Measurements from ENCODE around the gene ZNF117.
"Not testable (repeated sequence)": the region's sequence is repeated elsewhere in the genome, so short reads cannot be mapped to it uniquely, and the experiment has no call there.

The ZNF117 gene

DNA sequence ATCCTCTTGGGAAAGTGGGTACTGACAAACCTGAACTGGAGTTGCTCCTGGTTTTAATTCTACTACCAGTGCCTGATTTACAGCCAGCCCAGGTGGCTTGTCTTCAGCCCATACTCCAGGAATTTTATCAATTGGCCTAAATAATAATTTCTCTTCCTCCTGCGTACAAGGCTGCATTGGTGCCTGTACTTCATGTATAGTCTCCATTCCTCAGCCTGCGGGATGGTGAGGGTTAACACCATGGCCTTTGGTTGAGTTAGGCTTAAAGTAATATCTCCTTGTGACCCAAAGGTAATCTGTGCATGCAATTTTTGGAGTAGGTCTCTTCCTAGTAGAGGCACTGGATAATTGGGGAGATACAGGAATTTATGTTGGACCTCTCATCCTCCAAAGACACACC lies 5.5 kb upstream of the ZNF117 start:
- no peak for DNase-seq (ENCODE audit: low spot score)

DNA sequence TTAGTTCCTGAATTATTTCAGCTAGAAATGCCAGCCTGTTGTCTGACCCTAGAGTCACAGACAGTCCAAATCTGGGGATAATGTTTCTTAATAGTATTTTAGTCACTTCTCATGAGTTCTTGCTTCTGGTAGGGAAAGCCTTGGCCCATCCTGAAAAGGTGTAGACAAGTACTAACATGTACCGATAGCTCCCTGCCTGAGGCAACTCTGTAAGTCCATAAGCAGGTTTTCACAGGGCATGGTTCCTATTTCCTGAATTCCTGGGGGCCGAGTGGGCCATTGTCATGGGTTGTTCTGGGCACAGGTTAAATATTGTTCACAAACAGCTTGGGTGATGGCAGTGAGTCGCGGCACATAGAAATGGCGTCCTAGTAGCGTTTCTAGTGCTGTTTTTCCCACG lies 3.1 kb upstream of the ZNF117 start:
- no peak for DNase-seq (ENCODE audit: low spot score)

DNA sequence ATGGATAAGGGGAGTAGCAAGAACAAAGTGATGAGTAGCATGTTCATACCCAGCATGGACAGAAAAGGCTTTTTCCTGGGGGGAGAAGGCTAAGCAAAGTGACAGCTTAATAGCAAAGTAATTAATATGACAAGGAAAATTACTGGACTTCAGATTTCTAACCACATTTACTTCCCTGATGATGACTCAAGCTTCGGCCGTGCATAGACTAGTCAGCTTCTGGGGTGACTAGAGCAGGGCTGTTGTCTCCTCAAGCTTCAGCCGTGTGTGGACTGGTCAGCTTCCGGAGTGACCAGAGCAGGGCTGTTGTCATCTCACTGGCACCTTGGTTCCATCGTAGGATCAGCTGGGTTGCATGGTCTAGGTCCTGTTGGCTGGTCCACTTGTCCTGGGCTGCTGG lies 2.1 kb upstream of the ZNF117 start:
- DNase-seq (ENCODE audit: low spot score), result no peak

DNA sequence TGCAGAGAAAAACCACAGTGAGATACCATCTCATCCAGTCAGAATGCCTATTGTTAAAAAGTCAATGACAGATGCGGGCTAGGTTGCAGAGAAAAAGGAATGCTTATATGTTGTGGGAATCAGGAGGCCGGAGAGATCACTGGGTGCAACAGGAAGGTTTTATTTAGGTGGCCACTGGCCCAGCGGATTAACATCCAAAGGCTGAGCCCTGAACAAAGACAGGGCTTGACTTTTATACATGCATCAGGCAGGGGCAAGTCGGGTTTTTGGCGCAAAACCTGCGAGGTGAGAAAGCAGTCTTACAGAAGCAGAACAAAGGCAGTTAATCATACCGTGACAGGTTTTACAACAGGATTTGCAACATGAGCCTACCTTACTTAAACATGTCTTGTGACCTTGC lies 620 bp downstream of the ZNF117 start:
- DNase-seq (ENCODE audit: low spot score), result no peak

DNA sequence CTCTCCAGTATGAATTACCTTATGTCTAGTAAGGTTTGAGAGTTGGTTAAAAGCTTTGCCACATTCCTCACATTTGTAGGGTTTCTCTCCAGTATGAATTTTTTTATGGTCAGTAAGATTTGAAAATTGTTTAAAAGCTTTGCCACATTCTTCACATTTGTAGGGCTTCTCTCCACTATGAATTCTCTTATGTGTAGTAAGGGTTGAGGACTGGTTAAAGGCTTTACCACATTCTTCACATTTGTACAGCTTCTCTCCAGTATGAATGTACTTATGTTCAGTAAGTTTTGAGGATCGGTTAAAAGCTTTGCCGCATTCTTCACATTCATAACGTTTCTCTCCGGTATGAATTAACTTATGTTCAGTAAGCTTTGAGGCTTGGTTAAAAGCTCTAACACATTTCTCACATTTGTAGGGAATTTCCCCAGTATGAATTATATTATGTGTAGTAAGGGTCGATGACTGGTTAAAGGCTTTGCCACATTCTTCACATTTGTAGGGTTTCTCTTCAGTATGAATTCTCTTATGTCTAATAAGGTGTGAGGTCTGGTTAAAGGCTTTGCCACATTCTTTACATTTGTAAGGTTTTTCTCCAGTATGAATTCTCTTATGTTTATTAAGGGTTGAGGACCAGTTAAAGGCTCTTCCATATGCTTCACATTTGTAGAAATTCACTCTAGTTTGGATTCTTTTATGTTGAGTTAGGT lies 12.2 kb downstream of the ZNF117 start:
- no peak for DNase-seq (ENCODE audit: low spot score)

DNA sequence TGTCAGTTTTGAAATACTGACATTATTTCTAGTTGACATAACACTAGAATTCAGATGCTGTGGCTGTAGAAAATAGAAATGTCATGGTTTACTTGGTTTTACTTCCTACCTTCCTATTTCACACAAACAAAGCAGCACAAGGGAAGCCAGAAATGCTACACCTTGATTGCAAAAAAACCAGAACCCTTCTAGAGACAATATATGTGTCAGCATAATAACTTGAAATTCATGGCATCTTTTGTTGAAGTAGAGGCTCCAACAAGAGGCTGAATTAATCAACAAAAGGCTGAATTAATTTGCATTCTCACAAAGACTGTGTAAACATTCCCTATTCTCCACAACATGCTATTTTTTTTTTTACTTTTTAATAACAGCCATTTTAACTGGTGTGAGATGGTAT lies 25.2 kb downstream of the ZNF117 start:
- DNase-seq (ENCODE audit: low spot score), result no peak

DNA sequence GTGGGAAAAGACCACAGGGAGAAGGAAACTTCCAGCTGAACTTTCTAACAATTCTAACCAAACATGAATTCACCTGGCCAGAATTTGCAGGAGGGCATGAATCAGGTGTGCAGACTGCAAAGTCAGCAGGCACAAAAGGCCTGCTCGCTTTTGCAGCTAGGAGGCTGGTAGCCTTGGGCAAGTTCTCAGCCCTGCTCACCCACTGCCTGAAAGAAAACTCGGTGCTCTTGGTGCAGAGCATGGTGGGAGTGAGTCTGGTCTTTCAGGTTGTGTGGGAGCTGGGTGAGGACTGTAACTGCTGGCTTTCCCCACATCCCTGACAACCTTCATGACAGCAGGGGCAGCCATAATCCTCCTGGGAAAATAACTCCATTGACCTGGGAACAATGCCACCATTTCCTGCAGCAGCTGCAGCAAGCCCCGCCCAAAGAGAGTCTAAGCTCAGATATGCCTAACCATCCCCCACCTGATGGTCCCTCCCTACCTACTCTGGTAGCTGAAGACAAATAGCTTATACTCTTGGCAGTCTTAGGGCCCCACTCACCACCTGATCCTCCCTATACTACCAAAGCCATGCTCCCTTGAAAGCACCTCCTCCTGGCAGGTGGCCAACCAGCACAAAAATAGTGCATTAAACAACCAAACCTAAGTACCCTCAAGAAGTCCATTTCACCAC lies 31.6 kb downstream of the ZNF117 start:
- DNase-seq (ENCODE audit: low spot score), result no peak

DNA sequence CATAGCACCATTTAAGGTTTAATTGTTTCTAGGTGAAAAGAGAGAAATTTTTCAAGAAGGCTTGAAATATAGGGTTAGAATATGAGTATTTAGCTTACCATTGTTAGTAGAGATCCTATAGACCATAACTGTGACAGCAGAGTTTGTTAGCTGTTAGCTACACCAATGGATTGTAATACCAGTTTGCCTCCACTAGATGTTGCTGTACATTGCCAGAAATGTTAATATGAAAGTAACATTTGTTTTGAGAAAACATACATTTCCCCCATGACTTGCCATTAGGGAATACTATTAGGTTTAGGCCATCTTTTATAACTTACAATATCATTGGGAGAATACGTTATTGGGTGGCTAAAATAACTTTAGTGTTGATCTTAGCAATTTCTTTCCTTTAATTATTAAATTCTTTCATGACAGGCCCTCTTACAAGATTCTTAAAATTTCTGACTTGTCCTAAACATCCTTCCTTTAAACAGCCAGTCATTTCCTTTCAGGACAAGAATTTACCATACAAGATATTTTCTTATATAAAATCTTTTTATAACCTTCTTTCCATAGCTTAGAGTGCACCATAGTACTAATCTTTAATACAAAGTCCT lies 39.5 kb downstream of the ZNF117 start:
- peak; percentile 64 for DNase-seq (ENCODE audit: low spot score)

DNA sequence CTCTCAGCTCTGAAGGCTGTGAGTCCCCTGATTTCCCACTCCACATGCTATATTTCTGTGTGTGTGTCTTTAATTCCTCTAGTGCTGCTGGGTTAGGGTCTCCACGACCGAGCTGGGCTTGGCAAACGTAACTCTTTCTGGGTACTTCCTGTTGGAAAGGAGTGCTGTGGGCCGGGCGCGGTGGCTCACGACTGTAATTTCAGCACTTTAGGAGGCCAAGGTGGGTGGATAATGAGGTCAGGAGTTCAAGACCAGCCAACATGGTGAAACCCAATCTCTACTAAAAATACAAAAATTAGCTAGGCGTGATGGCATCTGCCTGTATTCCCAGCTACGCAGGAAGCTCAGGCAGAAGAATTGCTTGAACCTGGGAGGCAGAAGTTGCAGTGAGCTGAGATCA lies 40.2 kb downstream of the ZNF117 start:
- not testable (repeated sequence) for DNase-seq (ENCODE audit: low spot score)

DNA sequence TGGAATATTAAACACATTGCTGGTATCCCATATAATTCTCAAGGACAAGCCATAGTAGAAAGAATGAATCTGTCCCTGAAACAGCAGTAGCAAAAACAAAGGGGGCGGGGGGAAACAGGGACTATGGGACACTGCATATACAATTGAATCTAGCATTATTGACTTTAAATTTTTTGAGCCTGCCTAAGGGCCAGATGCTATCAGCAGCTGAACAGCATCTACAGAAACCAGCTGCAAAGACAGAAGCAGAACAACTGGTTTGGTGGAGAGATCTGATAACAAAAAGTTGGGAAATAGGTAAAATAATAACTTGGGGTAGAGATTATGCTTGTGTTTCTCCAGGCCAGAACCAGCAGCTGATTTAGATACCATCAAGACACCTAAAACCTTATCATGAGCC lies 42.1 kb downstream of the ZNF117 start:
- DNase-seq (ENCODE audit: low spot score), result not testable (repeated sequence)

DNA sequence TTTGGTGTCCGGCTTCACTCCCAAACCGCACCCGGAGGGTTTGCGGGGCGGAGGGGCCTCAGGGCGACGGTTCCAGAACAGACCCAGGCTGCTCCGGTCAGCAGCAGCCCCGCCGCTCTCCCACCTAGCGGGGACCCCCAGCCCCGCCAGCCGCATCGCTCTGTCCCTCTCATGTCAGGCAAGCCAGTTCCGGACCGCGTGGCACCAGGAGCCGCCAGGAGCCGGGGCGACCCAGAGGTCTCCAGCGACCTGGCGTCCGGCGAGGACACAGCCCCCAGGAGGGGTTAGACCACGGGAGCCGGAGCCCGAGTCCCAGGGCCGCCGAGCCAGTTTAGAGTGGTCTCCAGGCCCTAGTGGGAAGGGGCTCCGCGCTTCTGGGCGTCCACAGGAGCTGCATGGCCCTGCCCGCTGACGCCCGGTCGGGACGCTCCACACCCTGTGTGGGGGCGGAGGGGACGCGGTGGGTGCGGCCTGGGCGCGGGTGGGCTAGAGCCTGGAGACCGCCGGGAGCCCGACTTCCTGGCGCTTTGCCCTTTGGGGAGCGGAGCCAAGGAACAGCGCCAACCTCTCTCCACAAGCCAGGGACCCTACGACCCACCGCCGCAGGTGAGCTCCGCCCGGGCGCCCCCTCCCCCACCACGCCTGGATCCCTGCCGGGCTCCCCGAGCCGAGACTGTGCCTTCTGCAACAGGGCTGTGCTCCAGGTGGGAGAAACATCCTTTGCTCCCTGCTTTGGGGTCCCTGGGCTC lies 43.4 kb downstream of the ZNF117 start:
- DNase-seq (ENCODE audit: low spot score), result no peak

DNA sequence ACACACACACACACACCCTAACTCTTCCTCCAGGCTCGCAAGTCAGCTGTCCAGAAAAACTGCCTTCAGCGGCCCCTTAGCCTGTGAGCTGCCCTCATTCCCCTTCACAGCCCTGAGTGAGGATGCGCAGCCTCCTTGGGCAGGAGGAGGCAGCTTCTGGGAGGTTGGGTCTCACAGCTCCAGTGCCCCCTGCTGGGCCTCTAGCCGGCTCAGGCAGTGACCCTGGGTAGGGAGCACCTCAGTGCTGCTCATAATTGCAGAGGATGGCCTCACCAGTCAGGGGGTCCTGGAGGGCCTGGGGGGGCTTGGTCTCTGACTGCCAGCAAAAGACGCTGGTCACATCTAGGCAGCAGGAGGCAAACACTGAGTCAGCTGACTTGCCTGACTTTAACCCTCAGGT lies 44.1 kb downstream of the ZNF117 start:
- peak; percentile 18 for DNase-seq (ENCODE audit: low spot score)

DNA sequence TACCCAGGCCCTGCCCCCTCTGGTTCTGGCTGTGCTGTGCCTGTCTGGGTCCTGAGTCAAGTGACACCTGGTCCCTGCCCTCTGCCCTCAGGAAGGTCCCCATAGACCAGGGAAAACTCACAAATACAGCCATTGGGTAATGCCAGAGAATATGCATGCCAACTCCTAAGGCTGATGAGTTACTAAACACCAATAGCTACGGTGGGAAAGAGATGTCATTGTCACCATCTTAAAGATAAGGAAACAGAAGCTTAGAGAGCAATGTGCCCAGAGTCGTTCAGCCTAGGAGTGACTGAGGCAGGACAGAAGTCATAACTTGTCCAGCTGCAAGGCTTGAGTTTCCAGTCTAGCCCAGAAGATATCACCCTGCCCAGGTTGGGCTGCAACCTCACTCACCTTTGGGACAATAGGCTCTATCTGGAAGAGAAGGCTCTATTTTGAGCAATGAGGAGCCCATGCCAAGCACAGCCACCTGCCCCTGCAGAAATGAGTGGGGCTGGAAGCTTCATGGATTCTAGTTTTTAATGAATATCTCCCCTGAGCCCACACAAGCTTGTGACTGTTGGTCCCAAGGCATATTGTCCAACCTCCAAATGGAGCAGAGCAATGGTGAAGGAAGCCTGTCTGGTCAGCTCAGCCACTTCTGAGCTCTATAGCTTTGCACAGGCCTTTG lies 45.2 kb downstream of the ZNF117 start:
- no peak for DNase-seq (ENCODE audit: low spot score)

DNA sequence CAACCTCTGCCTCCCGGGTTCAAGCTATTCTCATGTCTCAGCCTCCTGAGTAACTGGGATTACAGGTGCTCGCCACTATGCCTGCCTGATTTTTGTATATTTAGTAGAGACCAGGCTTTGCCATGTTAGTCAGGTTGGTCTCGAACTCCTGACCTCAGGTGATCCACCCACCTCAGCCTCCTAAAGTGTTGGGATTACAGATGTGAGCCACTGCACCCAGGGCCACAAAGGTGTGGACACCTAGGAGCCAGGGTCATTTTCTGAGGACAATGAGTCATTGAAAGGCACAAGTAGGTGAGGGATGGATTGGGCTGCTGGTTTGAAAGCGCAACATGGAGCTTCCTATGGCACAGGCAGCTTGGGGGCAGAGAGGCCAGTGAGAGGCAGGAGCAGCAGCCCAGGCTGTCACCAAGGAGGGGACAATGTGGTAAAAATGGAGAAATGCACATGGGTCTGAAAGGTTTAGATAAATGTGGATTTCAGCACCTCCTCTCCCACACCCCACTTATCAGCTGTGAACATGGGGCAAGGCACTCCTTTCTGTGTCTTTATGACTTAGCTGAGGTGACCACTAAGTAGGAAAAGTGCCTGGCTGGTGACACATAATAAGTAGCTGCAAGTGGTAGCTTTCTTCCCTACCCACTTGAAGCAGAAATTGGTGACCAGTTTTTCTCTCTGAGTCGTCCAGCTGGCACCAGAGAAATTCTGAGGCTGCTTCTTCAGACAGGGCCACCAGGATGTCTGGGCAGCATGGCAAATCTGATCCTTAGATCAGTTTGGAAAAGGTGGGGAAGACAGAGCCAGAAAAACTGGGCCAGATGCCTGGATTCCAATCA lies 46.0 kb downstream of the ZNF117 start:
- not testable (repeated sequence) for DNase-seq (ENCODE audit: low spot score)

DNA sequence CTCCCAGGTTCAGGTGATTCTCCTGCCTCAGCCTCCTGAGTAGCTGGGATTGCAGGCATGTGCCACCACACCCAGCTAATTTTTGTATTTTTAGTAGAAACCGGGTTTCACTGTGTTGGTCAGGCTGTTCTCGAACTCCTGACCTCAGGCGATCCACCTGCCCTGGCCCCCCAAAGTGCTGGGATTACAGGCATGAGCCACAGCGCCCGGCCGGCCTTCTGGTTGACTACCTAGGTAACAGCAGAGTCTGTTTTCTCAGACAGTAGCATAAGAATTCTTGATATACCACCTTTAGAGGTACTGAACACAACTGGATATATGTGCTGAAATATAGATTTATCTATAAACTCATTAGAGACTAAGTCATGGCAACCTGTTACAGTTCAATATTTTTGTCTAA lies 50.8 kb downstream of the ZNF117 start:
- not testable (repeated sequence) for DNase-seq (ENCODE audit: low spot score)

DNA sequence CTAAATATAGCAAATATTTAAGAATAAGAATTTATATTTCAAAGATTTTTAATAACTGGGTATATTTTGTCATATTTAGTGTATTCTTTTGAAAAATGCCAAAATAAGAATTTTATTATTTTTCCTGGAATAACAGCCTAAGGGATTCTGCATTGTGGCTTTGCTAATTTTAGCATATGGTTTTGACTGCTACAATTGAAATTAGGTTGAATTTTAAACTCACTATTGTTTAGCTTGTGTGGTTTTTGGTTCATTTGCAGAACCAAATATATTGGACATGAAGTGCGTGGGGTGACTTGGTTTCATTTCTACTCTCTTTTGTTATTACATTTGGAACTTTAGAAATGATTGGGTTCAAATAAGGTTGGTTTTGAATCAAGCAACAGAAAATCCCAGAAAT lies 52.3 kb downstream of the ZNF117 start:
- no peak for DNase-seq (ENCODE audit: low spot score)

DNA sequence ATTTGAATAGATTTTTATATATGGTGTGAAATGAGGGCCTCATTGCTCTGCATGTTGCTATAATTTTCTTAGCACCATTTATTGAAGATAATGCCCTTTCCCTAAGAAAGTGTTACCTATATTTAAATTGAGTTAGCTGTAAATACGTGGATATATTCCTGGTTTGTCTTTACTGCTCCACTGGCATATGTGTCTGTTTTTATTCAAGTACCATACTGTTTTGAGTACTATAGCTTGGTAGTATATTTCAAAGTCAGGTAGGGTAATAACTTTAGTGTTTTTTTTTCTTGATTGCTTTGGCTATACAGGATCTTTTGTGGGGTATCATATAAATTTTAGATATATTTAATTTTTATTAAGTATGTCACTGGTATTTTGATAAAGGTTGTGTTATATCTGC lies 56.4 kb downstream of the ZNF117 start:
- no peak for DNase-seq (ENCODE audit: low spot score)

DNA sequence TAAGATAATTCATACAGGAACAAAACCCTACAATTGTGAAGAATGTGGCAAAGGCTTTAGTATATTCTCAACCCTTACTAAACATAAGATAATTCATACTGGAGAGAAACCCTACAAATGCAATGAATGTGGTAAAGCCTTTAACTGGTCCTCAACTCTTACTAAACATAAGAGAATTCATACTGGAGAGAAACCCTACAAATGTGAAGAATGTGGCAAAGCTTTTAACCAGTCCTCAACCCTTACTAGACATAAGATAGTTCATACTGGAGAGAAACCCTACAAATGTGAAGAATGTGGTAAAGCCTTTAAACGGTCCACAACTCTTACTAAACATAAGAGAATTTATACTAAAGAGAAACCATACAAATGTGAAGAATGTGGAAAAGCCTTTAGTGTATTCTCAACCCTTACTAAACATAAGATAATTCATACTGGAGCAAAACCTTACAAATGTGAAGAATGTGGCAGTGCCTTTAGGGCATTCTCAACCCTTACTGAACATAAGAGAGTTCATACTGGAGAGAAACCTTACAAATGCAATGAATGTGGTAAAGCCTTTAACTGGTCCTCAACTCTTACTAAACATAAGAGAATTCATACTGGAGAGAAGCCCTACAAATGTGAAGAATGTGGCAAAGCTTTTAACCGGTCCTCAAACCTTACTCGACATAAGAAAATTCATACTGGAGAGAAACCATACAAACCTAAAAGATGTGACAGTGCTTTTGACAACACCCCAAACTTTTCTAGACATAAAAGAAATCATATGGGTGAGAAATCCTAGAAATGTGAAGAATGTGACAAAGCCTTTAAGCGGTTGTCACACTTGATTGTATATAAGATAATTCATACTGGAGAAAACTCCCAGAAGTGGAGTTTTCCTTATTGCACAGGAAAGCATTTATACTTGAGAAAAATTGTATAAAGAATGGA lies 62.3 kb downstream of the ZNF117 start:
- DNase-seq (ENCODE audit: low spot score), result not testable (repeated sequence)
